ENCODE data around the gene ADPRHL1.
"Not testable (repeated sequence)": the region's sequence is repeated elsewhere in the genome, so short reads cannot be mapped to it uniquely, and the experiment has no call there.

Gene ADPRHL1

GRCh38 chr13:113477724-113478123 is 24.4 kb upstream of the ADPRHL1 start:
- DNase-seq (ENCODE audit: low spot score), result no peak

- DNase-seq (ENCODE audit: low spot score), result no peak
Observed at GRCh38 chr13:113476811-113477210, 23.5 kb upstream of the ADPRHL1 start.

- no peak for DNase-seq (ENCODE audit: low spot score)
Observed at GRCh38 chr13:113475911-113476310, 22.6 kb upstream of the ADPRHL1 start.

- no peak for DNase-seq (ENCODE audit: low spot score)
Observed at GRCh38 chr13:113475280-113475679, 22.0 kb upstream of the ADPRHL1 start.

GRCh38 chr13:113474179-113474578 is 20.9 kb upstream of the ADPRHL1 start:
- no peak for DNase-seq (ENCODE audit: low spot score)

GRCh38 chr13:113472355-113473025 is 19.2 kb upstream of the ADPRHL1 start:
- DNase-seq (ENCODE audit: low spot score), result no peak

GRCh38 chr13:113471844-113472243 is 18.6 kb upstream of the ADPRHL1 start:
- no peak for DNase-seq (ENCODE audit: low spot score)

- not testable (repeated sequence) for DNase-seq (ENCODE audit: low spot score)
Observed at GRCh38 chr13:113470635-113471163, 17.4 kb upstream of the ADPRHL1 start.

GRCh38 chr13:113470073-113470472 is 16.8 kb upstream of the ADPRHL1 start:
- no peak for DNase-seq (ENCODE audit: low spot score)

- DNase-seq (ENCODE audit: low spot score), result no peak
Observed at GRCh38 chr13:113469582-113469981, 16.3 kb upstream of the ADPRHL1 start.

- DNase-seq (ENCODE audit: low spot score), result no peak
Observed at GRCh38 chr13:113468472-113469201, 15.3 kb upstream of the ADPRHL1 start.

GRCh38 chr13:113468029-113468428 is 14.7 kb upstream of the ADPRHL1 start:
- DNase-seq (ENCODE audit: low spot score), result no peak

- no peak for DNase-seq (ENCODE audit: low spot score)
Observed at GRCh38 chr13:113466383-113466782, 13.1 kb upstream of the ADPRHL1 start.

GRCh38 chr13:113465300-113465699 is 12.0 kb upstream of the ADPRHL1 start:
- DNase-seq (ENCODE audit: low spot score), result no peak

- DNase-seq (ENCODE audit: low spot score), result no peak
Observed at GRCh38 chr13:113464476-113464875, 11.2 kb upstream of the ADPRHL1 start.

- DNase-seq (ENCODE audit: low spot score), result no peak
Observed at GRCh38 chr13:113461022-113461751, 7.9 kb upstream of the ADPRHL1 start.

- no peak for DNase-seq (ENCODE audit: low spot score)
Observed at GRCh38 chr13:113460599-113460998, 7.3 kb upstream of the ADPRHL1 start.

- DNase-seq (ENCODE audit: low spot score), result no peak
Observed at GRCh38 chr13:113460064-113460555, 6.8 kb upstream of the ADPRHL1 start.

GRCh38 chr13:113458253-113459065 is 5.2 kb upstream of the ADPRHL1 start:
- no peak for DNase-seq (ENCODE audit: low spot score)

GRCh38 chr13:113457510-113457909 is 4.2 kb upstream of the ADPRHL1 start:
- DNase-seq (ENCODE audit: low spot score), result no peak

GRCh38 chr13:113456116-113456702 is 2.9 kb upstream of the ADPRHL1 start:
- no peak for DNase-seq (ENCODE audit: low spot score)

All from GM03348 (cell line).